GM21737 (cell line): ENCODE data around the gene RTP2.

ENCODE experiments used
- ATAC-seq: cut with Tn5 transposase; IDR thresholded peaks from one replicate; pipeline ENCODE4 v1.9.1; 2021; ENCODE audit warnings: mild to moderate bottlenecking, moderate library complexity; ENCODE audit not compliant: unreplicated experiment

RTP2 gene

GRCh38 chr3:187739094-187739560, 36.8 kb upstream of the RTP2 start:
- no peak for ATAC-seq

DNA sequence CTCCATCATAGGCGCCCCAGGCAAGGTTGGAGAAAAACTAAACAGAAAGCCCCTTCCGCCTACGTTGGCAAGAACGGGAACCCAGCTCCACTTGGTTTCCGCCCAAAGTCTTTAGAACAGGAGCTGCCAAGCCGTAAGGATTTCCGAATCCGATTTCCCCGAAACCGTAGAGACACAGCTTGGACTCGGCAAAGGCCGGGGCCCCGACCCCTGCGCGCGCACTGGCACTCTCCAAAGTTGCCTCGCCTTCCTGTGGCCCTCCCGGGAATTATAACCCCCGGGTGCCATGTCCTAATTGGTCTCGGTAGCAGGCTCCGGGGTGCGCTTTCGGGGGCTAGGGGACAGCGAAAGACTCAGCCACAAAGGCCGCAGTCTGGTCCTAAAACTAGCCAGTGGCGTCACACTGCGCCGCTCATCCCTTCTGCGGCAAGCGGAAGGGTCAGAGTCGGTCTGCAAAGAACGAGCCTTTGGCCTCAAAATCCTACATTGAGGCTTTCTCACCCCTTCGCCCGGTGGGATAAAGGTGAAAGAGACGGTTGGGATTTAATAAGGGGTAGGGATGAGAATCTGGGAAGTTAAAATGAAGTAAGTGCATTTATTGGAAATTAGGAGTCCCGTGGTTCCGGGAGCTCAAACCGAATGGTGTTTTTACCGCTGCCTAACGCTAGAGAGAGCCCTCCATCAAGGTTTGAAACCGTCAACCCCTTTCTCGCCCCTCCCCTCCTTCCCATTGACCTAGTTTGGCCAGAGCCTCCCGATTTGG, 36.2 kb upstream of the RTP2 start:
- peak; percentile 54 for ATAC-seq

DNA sequence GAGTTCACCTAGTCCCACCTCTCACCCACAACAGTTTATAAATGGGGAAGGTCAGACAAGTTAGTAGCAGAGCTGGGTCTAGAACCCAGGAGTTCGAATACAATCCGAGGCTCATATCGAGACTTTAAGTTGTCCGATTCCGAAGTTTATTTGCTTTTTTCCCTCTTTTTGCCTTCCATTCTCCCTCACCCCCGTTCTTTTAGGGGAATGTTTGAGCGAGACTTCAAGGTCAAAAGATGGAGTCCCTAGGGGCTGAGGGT, 35.6 kb upstream of the RTP2 start:
- no peak for ATAC-seq

DNA sequence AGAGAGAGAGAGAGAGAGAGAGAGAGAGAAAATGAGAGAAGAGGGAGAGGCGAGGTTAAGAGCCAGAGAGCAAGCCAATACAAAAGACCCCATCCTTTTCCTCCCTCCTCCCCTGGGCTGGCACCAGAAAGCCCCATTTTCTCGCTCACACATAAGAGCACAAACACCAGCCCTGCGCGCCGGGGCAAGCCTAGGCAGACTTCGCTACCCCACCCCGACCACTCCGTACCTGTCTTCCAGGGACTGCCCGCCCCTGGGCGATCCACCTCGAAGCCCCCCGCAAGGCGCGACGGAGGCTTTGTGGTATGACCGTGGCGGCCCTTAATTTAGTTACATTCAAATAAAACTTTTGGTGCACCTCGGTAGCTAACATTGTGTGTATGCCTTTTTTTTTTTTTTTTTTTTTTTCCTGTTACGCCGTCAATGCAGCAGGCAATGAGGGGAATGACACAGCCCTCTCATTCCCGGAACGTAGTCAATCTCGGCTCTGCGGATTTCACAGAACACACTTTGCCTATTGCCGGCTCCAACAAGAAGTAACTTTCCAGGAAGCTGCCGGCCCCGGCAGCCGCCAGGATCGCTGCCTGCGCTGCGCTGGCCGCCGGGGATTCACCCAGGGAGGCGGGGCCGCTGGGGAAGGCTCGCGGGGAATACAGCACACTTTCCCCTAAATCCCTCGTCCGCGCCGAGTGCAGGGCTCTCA, 35.2 kb upstream of the RTP2 start:
- no peak for ATAC-seq

GRCh38 chr3:187737006-187737367, 34.6 kb upstream of the RTP2 start:
- ATAC-seq: no peak

GRCh38 chr3:187736418-187736871, 34.1 kb upstream of the RTP2 start:
- ATAC-seq: no peak

GRCh38 chr3:187735837-187736236, 33.5 kb upstream of the RTP2 start:
- ATAC-seq: no peak

DNA sequence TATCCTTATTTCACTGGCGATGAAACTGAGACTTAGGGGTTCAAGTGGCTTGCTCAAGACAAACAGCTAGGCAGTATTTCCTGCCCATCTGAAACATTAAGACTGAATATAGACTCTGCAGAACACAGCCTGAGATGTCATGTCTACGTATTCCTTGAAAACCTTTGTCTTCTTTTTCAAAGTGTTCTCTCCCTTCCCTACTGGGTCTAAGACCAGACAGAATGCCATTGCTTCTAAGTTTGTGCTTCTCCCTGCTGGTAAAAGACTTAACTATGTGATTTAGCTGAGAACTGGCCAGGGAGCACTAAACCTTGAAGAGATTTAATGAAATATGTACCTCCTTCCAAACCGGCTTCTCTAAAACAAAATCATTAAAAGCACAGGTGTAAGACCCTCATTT, 33.0 kb upstream of the RTP2 start:
- no peak for ATAC-seq

DNA sequence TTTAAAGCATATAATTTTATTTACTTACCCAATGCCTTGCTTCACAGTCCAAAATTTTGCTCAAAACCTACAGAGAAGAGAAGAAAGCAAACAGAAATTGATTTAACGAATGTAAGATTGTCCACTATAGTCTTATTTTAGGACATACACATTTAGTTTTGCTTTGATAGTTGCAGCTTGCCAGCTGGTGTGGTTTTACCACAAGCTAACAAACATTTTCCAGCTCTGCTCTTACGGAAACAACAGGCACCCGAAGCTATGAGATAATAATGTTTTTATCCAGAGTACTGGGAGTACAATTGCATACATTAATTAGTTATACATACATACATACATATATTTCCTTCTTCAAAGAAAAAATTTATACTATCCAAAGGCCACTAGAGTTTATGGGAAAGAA, 32.5 kb upstream of the RTP2 start:
- no peak for ATAC-seq

- ATAC-seq: no peak
These were observed 31.0 kb upstream of the RTP2 start for GRCh38 chr3:187733371-187733770.

GRCh38 chr3:187729598-187729997, 27.2 kb upstream of the RTP2 start:
- ATAC-seq: no peak

GRCh38 chr3:187728940-187729583, 26.7 kb upstream of the RTP2 start:
- ATAC-seq: no peak

GRCh38 chr3:187728248-187728647, 25.9 kb upstream of the RTP2 start:
- no peak for ATAC-seq

DNA sequence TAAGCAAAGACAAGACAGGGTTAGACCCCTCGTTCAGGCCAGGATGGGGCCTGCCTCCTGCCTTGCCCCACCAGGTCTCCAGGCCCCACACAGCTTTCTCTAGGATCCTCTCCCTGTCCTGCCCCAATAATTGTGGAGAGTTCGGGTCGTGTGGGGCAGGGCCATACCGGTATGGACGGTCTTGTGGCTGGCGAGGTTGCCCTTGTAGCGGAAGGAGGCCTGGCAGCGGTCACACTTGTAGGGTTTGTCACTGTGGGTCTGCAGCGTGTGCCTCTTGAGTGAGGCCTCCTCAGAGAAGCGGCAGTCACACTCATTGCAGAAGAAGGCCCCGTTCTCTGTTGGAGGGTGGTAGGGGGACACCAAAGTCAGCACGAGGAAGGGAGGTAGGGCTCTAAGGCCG, 24.2 kb upstream of the RTP2 start:
- no peak for ATAC-seq

- ATAC-seq: no peak
These were observed 23.5 kb upstream of the RTP2 start for GRCh38 chr3:187725653-187726370.

DNA sequence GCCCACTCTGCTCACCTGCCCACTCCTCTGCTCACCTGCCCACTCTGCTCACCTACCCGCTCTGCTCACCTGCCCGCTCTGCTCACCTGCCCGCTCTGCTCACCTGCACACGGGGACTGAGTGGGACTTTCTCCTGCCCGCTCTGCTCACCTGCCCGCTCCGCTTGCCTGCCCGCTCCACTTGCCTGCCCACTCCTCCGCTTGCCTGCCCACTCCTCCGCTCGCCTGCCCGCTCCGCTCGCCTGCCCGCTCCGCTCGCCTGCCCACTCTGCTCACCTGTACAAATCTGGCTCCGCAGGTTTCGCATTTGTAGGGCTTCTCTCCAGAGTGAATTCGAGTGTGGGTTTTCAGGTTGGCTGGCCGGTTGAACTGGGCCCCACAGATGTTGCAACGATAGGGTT, 22.9 kb upstream of the RTP2 start:
- ATAC-seq: no peak

- ATAC-seq: no peak
These were observed 19.9 kb upstream of the RTP2 start for GRCh38 chr3:187722206-187722612.

DNA sequence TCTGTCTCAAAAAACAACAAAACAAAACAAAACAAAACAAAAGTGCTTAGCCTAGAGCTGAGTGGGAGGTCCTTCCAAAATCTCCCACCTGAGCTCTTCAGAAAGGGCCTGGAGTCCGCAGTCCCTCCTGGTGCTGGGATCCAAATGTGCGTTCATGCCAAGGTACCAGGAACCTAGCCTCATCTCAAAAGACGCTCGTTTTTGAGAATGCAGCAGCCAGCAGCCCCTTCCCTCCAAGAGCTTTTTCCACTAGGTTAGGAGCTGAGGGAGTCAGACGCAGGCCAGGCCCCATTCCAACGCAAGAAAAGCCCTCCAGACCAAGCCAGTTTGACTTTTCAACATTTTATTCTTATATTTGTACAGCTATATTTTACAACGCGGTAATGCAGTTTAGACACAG, 18.7 kb upstream of the RTP2 start:
- no peak for ATAC-seq

- no peak for ATAC-seq
These were observed 17.9 kb upstream of the RTP2 start for GRCh38 chr3:187720337-187720670.

DNA sequence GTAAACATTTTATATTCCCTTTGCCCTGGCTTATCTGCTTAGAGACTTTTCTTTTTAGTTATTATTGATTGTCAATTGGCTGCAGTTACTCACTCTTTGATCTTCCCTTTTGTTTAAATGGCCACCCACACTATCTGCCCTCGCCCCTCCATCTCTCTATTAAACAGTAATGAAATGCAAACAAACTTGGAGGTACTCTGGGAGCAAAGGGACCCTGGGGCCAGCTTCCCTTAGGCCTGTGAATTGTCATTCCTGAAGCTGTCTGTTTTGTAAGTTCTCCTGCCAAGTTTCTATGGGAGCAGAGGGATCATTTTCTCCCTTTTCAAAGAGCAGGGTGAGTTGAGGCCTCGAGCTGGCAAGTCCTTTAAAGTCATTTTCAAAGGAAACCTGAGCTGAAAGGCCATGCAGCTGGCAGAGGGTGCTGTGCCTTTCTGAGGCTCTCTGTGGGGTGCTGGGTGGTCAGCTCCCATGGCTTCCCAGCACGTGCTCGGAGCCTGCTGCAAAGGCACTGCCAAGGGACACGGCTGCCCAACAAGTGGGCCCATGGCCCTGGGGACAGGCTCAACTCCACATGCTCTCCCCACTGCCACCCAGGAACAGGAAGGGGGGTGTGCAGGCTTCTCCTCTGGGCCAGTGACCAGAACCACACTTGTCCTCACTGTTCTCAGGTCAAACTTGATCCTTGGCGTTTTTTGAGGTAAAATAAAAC, 17.4 kb upstream of the RTP2 start:
- no peak for ATAC-seq

DNA sequence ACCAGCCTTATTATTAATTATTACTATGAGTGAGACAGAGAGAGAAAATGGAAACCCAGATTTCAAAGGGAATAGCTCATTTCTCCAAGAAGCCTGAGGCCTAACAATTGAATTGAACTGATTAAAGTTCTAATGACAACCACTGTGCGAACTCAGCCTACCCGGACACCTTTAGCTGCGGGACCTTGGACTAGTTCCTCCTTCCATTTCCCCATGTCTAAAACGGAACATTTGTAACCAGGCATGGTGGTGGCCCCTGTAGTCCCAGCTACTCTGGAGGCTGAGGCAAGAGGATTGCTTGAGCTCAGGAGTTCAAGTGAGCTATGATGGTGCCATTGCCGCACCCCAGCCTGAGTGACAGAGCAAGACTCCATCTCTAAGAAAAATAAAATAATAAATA, 16.4 kb upstream of the RTP2 start:
- no peak for ATAC-seq
